Liver (tissue), 9 donors: Measurements from ENCODE around the gene TIGD1. TPM values are rescaled to one million over a fixed set of nuclear protein-coding genes. Genes with fewer than 3 reads are reported as not detected.

Experiments used
- DNase-seq: peaks from one replicate; pipeline ENCODE4 v3.0.0-alpha.2; 2017; ENCODE audit warnings: low spot score
- H3K27ac ChIP-seq, 2 donors: one replicate each; pipeline ENCODE4 v1.7.0; 2013; ENCODE audit warnings: inconsistent platforms in 2 of 2, low read length in 2 of 2, control low read depth in 1 of 2, low read depth in 1 of 2, mild to moderate bottlenecking in 1 of 2
- H3K27me3 ChIP-seq, 4 donors: one replicate each; pipeline versions ENCODE4 v1.6.1 to v1.7.0; 2013; ENCODE audit warnings: low read length in 3 of 4, inconsistent platforms in 1 of 4, mild to moderate bottlenecking in 1 of 4, moderate library complexity in 1 of 4; ENCODE audit not compliant: control insufficient read depth in 4 of 4, insufficient read depth in 4 of 4
- H3K36me3 ChIP-seq, 4 donors: one replicate each; pipeline versions ENCODE4 v1.6.1 to v1.7.0; 2013; ENCODE audit warnings: low read length in 3 of 4, mild to moderate bottlenecking in 3 of 4, low read depth in 1 of 4, moderate library complexity in 1 of 4; ENCODE audit not compliant: control insufficient read depth in 4 of 4, insufficient read depth in 3 of 4
- H3K4me1 ChIP-seq, 4 donors: one replicate each; pipeline versions ENCODE4 v1.6.1 to v1.7.0; 2013; ENCODE audit warnings: low read length in 3 of 4, mild to moderate bottlenecking in 3 of 4, moderate library complexity in 1 of 4; ENCODE audit not compliant: control insufficient read depth in 4 of 4, insufficient read depth in 4 of 4
- H3K4me3 ChIP-seq, 3 donors: one replicate each; pipeline versions ENCODE4 v1.6.1 to v1.7.0; 2013; ENCODE audit warnings: low read length in 3 of 3, control low read depth in 1 of 3, low read depth in 1 of 3, mild to moderate bottlenecking in 1 of 3
- H3K9ac ChIP-seq, 2 donors: one replicate each; pipeline ENCODE4 v1.7.0; 2013; ENCODE audit warnings: low read length in 2 of 2, mild to moderate bottlenecking in 2 of 2, moderate library complexity in 2 of 2, control low read depth in 1 of 2, low read depth in 1 of 2
- H3K9me3 ChIP-seq, 4 donors: one replicate each; pipeline versions ENCODE4 v1.6.1 to v1.7.0; 2013; ENCODE audit warnings: low read length in 3 of 4; ENCODE audit not compliant: control insufficient read depth in 4 of 4
- EGR1 ChIP-seq, 2 donors: IDR thresholded peaks; 2 replicates each; pipeline ENCODE4 v1.6.1; 2016 to 2018; ENCODE audit warnings: antibody characterized with exemption in 2 of 2, low read depth in 2 of 2
- FOXA1 ChIP-seq: IDR thresholded peaks from 2 replicates; pipeline ENCODE4 v1.6.1; 2016; ENCODE audit warnings: antibody characterized with exemption
- FOXA2 ChIP-seq: IDR thresholded peaks from 2 replicates; pipeline ENCODE4 v1.6.1; 2016; ENCODE audit warnings: antibody characterized with exemption
- GABPA ChIP-seq, 2 donors: IDR thresholded peaks in 1 of 2; conservative IDR thresholded peaks in 1 of 2; 2 replicates each; pipeline ENCODE4 v1.6.1; 2016; ENCODE audit warnings: antibody characterized with exemption in 2 of 2, mild to moderate bottlenecking in 1 of 2, moderate library complexity in 1 of 2
- HNF4A ChIP-seq, 2 donors: conservative IDR thresholded peaks; 2 replicates each; pipeline ENCODE4 v1.6.1; 2016; ENCODE audit warnings: antibody characterized with exemption in 2 of 2, mild to moderate bottlenecking in 2 of 2
- MAX ChIP-seq: IDR thresholded peaks from 2 replicates; pipeline ENCODE4 v1.6.1; 2016; ENCODE audit warnings: antibody characterized with exemption
- NR2F2 ChIP-seq: IDR thresholded peaks from 2 replicates; pipeline ENCODE4 v1.6.1; 2016; ENCODE audit warnings: antibody characterized with exemption
- RXRA ChIP-seq, 2 donors: IDR thresholded peaks; 2 replicates each; pipeline ENCODE4 v1.6.1; 2017 to 2018; ENCODE audit warnings: antibody characterized with exemption in 2 of 2, mild to moderate bottlenecking in 1 of 2
- TAF1 ChIP-seq: conservative IDR thresholded peaks from 2 replicates; pipeline ENCODE4 v1.6.1; 2016; ENCODE audit warnings: antibody characterized with exemption, mild to moderate bottlenecking
- YY1 ChIP-seq: IDR thresholded peaks from 2 replicates; pipeline ENCODE4 v1.6.1; 2016; ENCODE audit warnings: antibody characterized with exemption, mild to moderate bottlenecking
- WGBS: extraction: QIAGEN DNeasy Blood & Tissue Kit; methylation state at CpG from one replicate; pipeline ENCODE4 v1.1.7; 2013; 5-methylcytosine and 5-hydroxymethylcytosine counted together
- polyA plus RNA-seq, 2 donors: library from polyadenylated mRNA; stranded (reverse) in 1 of 2; unstranded in 1 of 2; fragments of 200-250 nt in 1 of 2; fragments of >200 nt in 1 of 2; fragmentation: Nextera tagmentation in 1 of 2; extraction: Ambion mirVana in 1 of 2; gene quantifications; one replicate each; pipeline versions ENCODE4 v1.2.1 to v1.2.3, GENCODE V29; 2013 to 2015
- total RNA-seq, 2 donors: library from RNA; depleted of rRNA; stranded (reverse); fragments of >200 nt; gene quantifications; one replicate each; pipeline ENCODE4 v1.2.3, GENCODE V29; 2014
- TF ChIP-seq, protein P1 (sequence below): fragments of 150-350 bp; IDR thresholded peaks from 2 replicates; pipeline ENCODE4 v1.5.1; 2017; ENCODE audit warnings: improper control_type of control experiment, low read depth, low read length; ENCODE audit not compliant: missing input control
- TF ChIP-seq, protein P2 (sequence below): IDR thresholded peaks from 2 replicates; pipeline ENCODE4 v1.6.1; 2016; ENCODE audit warnings: antibody characterized with exemption
- TF ChIP-seq, protein P3 (sequence below): IDR thresholded peaks from 2 replicates; pipeline ENCODE4 v1.6.1; 2016; ENCODE audit warnings: antibody characterized with exemption, mild to moderate bottlenecking
- donor health status: healthy.
- donor health status: healthy.
- donor health status: healthy.
- donor health status: healthy.
- donor health status: healthy.

The TIGD1 gene
- total and polyA plus RNA-seq, 4 donors = 0.50 to 3.0 (median 1.7) TPM

DNA sequence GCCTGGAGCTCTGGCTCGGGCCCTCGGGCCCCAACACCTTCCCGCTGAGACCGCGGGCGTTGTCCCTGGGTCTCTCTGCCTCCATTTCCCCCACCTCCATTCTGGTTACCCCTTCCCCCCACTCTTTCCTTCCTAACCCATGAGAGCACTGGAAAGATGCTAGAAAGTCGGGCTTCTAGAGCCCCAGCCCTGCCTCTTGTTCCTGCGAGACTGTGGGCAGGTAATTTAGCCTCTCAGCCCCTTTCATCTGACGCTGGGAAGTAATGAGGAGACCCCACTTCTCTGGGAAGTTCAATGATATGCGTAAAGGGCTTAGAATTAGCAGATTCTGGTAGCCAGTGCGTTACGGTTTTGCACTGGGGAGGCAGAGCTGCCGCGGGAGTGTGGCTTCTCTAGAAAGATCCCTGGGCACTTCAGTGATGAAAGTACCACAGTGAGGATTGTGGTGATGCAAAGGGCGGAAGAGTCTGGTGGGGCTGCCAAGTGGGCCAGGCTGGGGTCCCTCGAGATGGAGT lies 46.5 kb downstream of the TIGD1 start:
- DNase-seq = no peak
- no peak for TF ChIP-seq MAX
- TF ChIP-seq FOXA1 = no peak
- TF ChIP-seq NR2F2 = no peak
- no peak for TF ChIP-seq FOXA2
- TF ChIP-seq TAF1 = no peak
- TF ChIP-seq, protein P1, sequence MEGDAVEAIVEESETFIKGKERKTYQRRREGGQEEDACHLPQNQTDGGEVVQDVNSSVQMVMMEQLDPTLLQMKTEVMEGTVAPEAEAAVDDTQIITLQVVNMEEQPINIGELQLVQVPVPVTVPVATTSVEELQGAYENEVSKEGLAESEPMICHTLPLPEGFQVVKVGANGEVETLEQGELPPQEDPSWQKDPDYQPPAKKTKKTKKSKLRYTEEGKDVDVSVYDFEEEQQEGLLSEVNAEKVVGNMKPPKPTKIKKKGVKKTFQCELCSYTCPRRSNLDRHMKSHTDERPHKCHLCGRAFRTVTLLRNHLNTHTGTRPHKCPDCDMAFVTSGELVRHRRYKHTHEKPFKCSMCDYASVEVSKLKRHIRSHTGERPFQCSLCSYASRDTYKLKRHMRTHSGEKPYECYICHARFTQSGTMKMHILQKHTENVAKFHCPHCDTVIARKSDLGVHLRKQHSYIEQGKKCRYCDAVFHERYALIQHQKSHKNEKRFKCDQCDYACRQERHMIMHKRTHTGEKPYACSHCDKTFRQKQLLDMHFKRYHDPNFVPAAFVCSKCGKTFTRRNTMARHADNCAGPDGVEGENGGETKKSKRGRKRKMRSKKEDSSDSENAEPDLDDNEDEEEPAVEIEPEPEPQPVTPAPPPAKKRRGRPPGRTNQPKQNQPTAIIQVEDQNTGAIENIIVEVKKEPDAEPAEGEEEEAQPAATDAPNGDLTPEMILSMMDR = no peak
- no peak for TF ChIP-seq HNF4A (conservative IDR thresholded peaks at IDR 0.05)
- TF ChIP-seq YY1 = no peak
- TF ChIP-seq, protein P2, sequence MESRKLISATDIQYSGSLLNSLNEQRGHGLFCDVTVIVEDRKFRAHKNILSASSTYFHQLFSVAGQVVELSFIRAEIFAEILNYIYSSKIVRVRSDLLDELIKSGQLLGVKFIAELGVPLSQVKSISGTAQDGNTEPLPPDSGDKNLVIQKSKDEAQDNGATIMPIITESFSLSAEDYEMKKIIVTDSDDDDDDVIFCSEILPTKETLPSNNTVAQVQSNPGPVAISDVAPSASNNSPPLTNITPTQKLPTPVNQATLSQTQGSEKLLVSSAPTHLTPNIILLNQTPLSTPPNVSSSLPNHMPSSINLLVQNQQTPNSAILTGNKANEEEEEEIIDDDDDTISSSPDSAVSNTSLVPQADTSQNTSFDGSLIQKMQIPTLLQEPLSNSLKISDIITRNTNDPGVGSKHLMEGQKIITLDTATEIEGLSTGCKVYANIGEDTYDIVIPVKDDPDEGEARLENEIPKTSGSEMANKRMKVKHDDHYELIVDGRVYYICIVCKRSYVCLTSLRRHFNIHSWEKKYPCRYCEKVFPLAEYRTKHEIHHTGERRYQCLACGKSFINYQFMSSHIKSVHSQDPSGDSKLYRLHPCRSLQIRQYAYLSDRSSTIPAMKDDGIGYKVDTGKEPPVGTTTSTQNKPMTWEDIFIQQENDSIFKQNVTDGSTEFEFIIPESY = no peak
- TF ChIP-seq, protein P3, sequence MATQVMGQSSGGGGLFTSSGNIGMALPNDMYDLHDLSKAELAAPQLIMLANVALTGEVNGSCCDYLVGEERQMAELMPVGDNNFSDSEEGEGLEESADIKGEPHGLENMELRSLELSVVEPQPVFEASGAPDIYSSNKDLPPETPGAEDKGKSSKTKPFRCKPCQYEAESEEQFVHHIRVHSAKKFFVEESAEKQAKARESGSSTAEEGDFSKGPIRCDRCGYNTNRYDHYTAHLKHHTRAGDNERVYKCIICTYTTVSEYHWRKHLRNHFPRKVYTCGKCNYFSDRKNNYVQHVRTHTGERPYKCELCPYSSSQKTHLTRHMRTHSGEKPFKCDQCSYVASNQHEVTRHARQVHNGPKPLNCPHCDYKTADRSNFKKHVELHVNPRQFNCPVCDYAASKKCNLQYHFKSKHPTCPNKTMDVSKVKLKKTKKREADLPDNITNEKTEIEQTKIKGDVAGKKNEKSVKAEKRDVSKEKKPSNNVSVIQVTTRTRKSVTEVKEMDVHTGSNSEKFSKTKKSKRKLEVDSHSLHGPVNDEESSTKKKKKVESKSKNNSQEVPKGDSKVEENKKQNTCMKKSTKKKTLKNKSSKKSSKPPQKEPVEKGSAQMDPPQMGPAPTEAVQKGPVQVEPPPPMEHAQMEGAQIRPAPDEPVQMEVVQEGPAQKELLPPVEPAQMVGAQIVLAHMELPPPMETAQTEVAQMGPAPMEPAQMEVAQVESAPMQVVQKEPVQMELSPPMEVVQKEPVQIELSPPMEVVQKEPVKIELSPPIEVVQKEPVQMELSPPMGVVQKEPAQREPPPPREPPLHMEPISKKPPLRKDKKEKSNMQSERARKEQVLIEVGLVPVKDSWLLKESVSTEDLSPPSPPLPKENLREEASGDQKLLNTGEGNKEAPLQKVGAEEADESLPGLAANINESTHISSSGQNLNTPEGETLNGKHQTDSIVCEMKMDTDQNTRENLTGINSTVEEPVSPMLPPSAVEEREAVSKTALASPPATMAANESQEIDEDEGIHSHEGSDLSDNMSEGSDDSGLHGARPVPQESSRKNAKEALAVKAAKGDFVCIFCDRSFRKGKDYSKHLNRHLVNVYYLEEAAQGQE = no peak
- no peak for TF ChIP-seq GABPA (IDR thresholded peaks at IDR 0.05 in 1 of 2, conservative IDR thresholded peaks at IDR 0.05 in 1 of 2)
- TF ChIP-seq RXRA (IDR thresholded peaks at IDR 0.05) = no peak
- H3K27ac ChIP-seq = no peak overlapping the region
- no peaks in the 10 kb centered on the region for H3K27me3 ChIP-seq
- H3K4me3 ChIP-seq = no peak overlapping the region
- H3K4me1 ChIP-seq = peaks cover 2 to 9% (median 5%) of the 10 kb centered on the region in 4 donors
- H3K36me3 ChIP-seq = peaks cover 0 to 1% (median 0%) of the 10 kb centered on the region in 4 donors
- no peak overlapping the region for H3K9ac ChIP-seq
- 44% methylated on average over 16 of the region's 16 CpGs for WGBS
- no peaks in the 10 kb centered on the region for H3K9me3 ChIP-seq

GRCh38 chr2:232502911-232503808 lies 47.2 kb downstream of the TIGD1 start:
- WGBS = 6% methylated on average over 75 of the region's 75 CpGs
- peaks cover 0 to 1% (median 0%) of the 10 kb centered on the region in 4 donors for H3K36me3 ChIP-seq
- H3K27ac ChIP-seq = no peak overlapping the region
- TF ChIP-seq MAX (no peak), EGR1 (IDR thresholded peaks at IDR 0.05; ENCODE audit: low read depth in 2 of 2) (peak; percentile 73 to 86)
- H3K4me1 ChIP-seq = peaks cover 2 to 9% (median 5%) of the 10 kb centered on the region in 4 donors
- no peaks in the 10 kb centered on the region for H3K9me3 ChIP-seq
- H3K9ac ChIP-seq = no peak overlapping the region
- no peaks in the 10 kb centered on the region for H3K27me3 ChIP-seq
- DNase-seq = peak; percentile 40
- H3K4me3 ChIP-seq = peak overlapping the region in 2 of 3 donors; percentile 6 to 39
